HG02981 (cell line): ENCODE results near the gene OR4A5.
"Not testable (repeated sequence)": the region's sequence is repeated elsewhere in the genome, so short reads cannot be mapped to it uniquely, and the experiment has no call there.

Source experiments
- ATAC-seq: cut with Tn5 transposase; IDR thresholded peaks from one replicate; pipeline ENCODE4 v1.9.1; 2021; ENCODE audit warnings: mild to moderate bottlenecking, moderate library complexity; ENCODE audit not compliant: unreplicated experiment

OR4A5 gene

GRCh38 chr11:54706532-54706931 is at the start of gene OR4A5:
Gene OR4A5 (plus strand): TSS chr11:54706832. CDS start chr11:54706885, 53 bp downstream.
- ATAC-seq = not testable (repeated sequence)

GRCh38 chr11:54720094-54720493 is 13.5 kb downstream of the OR4A5 start:
- ATAC-seq = not testable (repeated sequence)
